ENCODE results near the gene SEMA3F.

Gene SEMA3F

GRCh38 chr3:50125541-50126286 lies 29.4 kb upstream of the SEMA3F start:
- Mint-ChIP-seq H3K4me1 (no peaks in the 10 kb centered on the region), H3K4me3 (no peak overlapping the region), H3K27me3 (no peaks in the 10 kb centered on the region), H3K27ac (no peak overlapping the region), H3K36me3 (no peaks in the 10 kb centered on the region), H3K9me3 (no peaks in the 10 kb centered on the region)

- H3K36me3 Mint-ChIP-seq, result no peaks in the 10 kb centered on the region
- no peak overlapping the region for H3K27ac Mint-ChIP-seq
- H3K27me3 Mint-ChIP-seq, result no peaks in the 10 kb centered on the region
- no peaks in the 10 kb centered on the region for H3K9me3 Mint-ChIP-seq
- H3K4me1 Mint-ChIP-seq, result no peaks in the 10 kb centered on the region
- no peak overlapping the region for H3K4me3 Mint-ChIP-seq
Measured at GRCh38 chr3:50126287-50127211, 28.6 kb upstream of the SEMA3F start.

DNA sequence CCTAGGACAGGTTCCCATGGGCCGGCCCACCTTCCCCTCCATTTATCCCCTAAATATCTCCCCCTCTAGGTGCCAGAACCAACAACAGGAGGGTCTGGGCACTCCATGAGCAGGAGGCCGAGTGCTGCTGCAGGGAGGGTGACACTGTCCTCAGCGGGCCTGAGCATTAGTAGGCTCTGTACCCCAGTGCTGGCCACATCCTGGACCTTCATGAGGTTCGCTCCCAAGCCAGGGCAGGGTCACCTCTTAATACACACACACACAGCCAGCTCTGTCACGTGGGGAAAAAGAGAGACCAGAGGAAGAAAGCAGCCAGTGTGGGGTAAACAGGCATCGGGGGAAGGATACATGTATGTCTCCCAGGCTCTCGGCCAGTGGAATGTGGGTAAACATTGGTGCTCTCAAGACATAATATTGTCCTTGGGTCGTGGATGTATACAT lies 27.9 kb upstream of the SEMA3F start:
- H3K4me3 Mint-ChIP-seq, result no peak overlapping the region
- no peaks in the 10 kb centered on the region for H3K9me3 Mint-ChIP-seq
- no peak overlapping the region for H3K27ac Mint-ChIP-seq
- no peaks in the 10 kb centered on the region for H3K4me1 Mint-ChIP-seq
- no peaks in the 10 kb centered on the region for H3K36me3 Mint-ChIP-seq
- no peaks in the 10 kb centered on the region for H3K27me3 Mint-ChIP-seq

- Mint-ChIP-seq H3K9me3 (no peaks in the 10 kb centered on the region), H3K36me3 (no peaks in the 10 kb centered on the region), H3K4me3 (no peak overlapping the region), H3K27ac (no peak overlapping the region), H3K27me3 (no peaks in the 10 kb centered on the region), H3K4me1 (no peaks in the 10 kb centered on the region)
Measured at GRCh38 chr3:50128001-50128400, 27.1 kb upstream of the SEMA3F start.

DNA sequence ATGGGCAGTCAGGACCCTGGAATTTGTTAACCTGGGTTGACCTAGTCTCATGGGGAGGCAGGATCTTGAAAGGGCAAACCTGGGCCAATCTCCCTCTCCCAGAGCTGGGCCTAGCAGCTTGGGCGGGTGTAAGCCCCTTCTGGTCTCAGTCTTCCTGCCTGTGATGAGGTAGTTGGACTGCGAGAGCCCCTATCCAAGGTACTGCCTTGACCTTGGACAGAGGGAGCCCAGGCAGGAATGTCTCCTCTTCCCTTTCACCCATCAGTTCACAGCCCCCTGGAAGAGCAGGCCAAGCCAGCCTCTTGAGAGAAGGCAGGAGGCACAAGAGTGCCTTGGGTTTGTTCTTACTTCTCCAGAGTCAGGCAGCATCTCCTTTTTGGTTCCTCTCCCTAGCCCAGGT lies 24.7 kb upstream of the SEMA3F start:
- Mint-ChIP-seq H3K36me3 (no peaks in the 10 kb centered on the region), H3K4me1 (no peaks in the 10 kb centered on the region), H3K27me3 (no peaks in the 10 kb centered on the region), H3K4me3 (no peak overlapping the region), H3K9me3 (no peaks in the 10 kb centered on the region), H3K27ac (no peak overlapping the region)

GRCh38 chr3:50132421-50133282 lies 22.5 kb upstream of the SEMA3F start:
- no peak overlapping the region for H3K4me3 Mint-ChIP-seq
- H3K9me3 Mint-ChIP-seq, result no peaks in the 10 kb centered on the region

DNA sequence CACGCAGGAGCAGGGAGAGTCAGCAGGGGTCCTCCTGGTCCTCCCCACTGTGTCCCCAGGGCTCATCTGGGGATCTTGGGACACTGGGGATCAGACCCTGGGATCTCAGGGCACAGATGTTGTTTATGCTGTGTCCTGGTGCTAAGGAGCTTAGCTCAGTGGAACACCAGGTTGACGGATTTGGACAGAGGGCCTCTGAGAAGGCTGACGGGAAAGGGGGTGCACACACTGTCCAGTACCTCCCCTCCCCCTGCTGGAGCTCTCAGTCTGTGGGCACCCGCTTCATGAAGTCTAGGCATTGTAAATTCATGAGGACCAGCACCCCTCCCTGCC lies 21.9 kb upstream of the SEMA3F start:
- no peaks in the 10 kb centered on the region for H3K36me3 Mint-ChIP-seq
- no peaks in the 10 kb centered on the region for H3K27me3 Mint-ChIP-seq
- no peak overlapping the region for H3K4me3 Mint-ChIP-seq
- H3K4me1 Mint-ChIP-seq, result peaks cover 2% of the 10 kb centered on the region
- H3K9me3 Mint-ChIP-seq, result no peaks in the 10 kb centered on the region
- no peak overlapping the region for H3K27ac Mint-ChIP-seq

More at GRCh38 chr3:50132421-50133282, 22.5 kb upstream of the SEMA3F start:
- H3K27ac Mint-ChIP-seq, result no peak overlapping the region
- H3K4me1 Mint-ChIP-seq, result no peaks in the 10 kb centered on the region
- H3K36me3 Mint-ChIP-seq, result no peaks in the 10 kb centered on the region
- H3K27me3 Mint-ChIP-seq, result no peaks in the 10 kb centered on the region

- Mint-ChIP-seq H3K27me3 (no peaks in the 10 kb centered on the region), H3K36me3 (no peaks in the 10 kb centered on the region), H3K4me3 (no peak overlapping the region), H3K9me3 (no peaks in the 10 kb centered on the region), H3K4me1 (peaks cover 7% of the 10 kb centered on the region), H3K27ac (no peak overlapping the region)
Measured at GRCh38 chr3:50134367-50134766, 20.8 kb upstream of the SEMA3F start.

DNA sequence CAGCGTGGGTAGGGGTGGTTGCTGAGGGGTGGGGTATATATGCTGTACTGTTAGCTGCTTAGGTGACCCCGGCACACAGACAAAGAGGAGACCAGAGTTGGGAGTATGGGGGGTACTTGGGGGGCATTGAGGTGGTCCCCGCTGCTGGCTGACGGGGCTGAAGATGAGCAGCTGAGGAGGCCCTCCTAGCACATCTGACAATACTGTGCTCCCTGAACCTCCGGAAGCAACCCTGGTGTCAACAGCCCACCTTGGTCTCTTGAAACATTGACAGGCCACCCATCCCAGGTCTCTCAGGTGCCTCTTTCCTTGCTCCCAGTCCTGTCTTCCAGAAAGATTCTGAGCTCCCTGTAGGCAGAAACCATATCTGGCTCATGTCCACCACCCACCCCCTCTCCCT lies 19.2 kb upstream of the SEMA3F start:
- Mint-ChIP-seq H3K36me3 (no peaks in the 10 kb centered on the region), H3K27ac (no peak overlapping the region), H3K4me1 (peaks cover 7% of the 10 kb centered on the region), H3K9me3 (no peaks in the 10 kb centered on the region), H3K4me3 (no peak overlapping the region), H3K27me3 (no peaks in the 10 kb centered on the region)

DNA sequence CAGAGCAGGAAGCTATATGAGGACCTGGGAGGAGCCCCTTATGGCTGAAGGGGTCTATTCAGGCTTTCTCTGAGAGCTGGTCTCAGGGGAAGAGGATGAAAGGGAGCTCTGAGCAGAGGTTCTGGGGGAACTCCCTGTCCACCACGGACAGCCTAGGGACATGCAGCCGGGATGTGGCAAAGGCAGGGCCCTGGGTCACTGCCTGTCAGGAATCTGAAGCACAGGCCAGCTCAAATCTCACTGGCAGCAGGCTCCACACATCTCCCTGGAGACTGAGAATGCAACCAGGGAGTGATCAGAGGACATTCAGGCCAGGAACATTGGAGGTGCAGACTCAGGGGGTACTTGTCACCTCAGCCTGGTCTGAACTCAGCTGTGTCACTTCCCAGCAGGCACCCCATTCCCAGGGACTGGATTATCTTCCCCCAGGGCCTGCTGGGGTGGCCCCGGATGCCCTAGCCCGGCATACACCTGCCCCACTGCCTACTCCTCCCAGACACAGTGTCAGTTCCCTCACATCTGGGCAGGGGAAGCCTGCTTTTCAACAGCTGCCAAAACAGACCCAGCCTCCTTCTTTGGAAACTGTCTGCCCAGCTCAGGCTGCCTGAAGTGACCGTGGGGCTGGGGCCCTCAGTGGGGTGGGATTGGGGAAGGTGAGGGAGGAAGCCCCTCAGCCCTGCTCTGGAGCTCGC lies 18.3 kb upstream of the SEMA3F start:
- H3K27ac Mint-ChIP-seq, result no peak overlapping the region
- H3K4me3 Mint-ChIP-seq, result no peak overlapping the region
- H3K4me1 Mint-ChIP-seq, result peaks cover 7% of the 10 kb centered on the region
- no peaks in the 10 kb centered on the region for H3K36me3 Mint-ChIP-seq
- H3K27me3 Mint-ChIP-seq, result no peaks in the 10 kb centered on the region
- H3K9me3 Mint-ChIP-seq, result no peaks in the 10 kb centered on the region

DNA sequence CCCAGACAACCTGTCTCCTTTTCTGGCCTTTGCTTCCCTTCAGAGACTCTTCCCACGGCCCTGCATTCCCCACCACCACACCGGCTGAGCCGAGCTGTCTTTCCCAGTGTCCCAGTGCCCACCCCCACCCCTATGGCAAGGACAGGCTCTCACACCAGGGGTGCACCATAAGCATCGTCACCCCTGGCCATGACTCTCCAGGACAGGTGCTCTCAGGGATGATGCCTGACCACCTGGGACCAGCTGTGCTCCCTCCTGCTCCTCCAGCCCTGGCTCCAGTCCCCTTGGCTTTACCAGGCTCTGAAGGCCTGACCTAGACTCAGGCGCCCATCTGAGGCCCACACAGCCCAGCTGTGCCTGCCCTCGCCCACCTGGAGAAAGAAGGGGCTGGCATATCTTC lies 17.6 kb upstream of the SEMA3F start:
- H3K4me3 Mint-ChIP-seq, result no peak overlapping the region
- H3K27me3 Mint-ChIP-seq, result no peaks in the 10 kb centered on the region
- no peak overlapping the region for H3K27ac Mint-ChIP-seq

GRCh38 chr3:50138266-50139200 lies 16.6 kb upstream of the SEMA3F start:
- Mint-ChIP-seq H3K4me3 (no peak overlapping the region), H3K4me1 (peaks cover 7% of the 10 kb centered on the region), H3K27ac (peak overlapping the region; percentile 65), H3K36me3 (no peaks in the 10 kb centered on the region), H3K9me3 (no peaks in the 10 kb centered on the region), H3K27me3 (no peaks in the 10 kb centered on the region)

More for the DNA sequence above, 17.6 kb upstream of the SEMA3F start:
- Mint-ChIP-seq H3K36me3 (no peaks in the 10 kb centered on the region), H3K9me3 (no peaks in the 10 kb centered on the region), H3K4me1 (peaks cover 7% of the 10 kb centered on the region)

DNA sequence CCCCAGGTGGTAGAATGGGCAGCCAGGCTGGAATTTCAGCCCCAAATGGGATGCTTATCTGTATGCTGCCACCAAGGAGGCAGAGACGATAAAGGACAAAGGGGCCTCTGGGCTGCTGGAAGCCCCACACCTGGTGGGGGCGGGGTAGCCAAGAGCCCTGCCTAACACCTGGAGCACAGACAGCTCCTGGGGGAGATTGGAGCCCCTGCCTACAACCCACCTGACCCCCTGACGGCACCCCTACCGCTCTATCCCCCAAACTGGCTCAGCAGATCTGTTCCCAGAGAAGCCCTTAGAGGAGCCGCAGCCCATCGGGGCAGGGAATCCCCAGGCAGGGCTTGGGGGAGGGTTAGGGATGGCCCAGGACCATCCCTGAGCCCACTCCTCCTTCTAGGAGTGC lies 15.8 kb upstream of the SEMA3F start:
- H3K4me3 Mint-ChIP-seq, result no peak overlapping the region
- no peaks in the 10 kb centered on the region for H3K36me3 Mint-ChIP-seq
- no peaks in the 10 kb centered on the region for H3K9me3 Mint-ChIP-seq
- H3K27me3 Mint-ChIP-seq, result no peaks in the 10 kb centered on the region
- H3K4me1 Mint-ChIP-seq, result peaks cover 7% of the 10 kb centered on the region
- H3K27ac Mint-ChIP-seq, result no peak overlapping the region

- Mint-ChIP-seq H3K4me3 (no peak overlapping the region), H3K27ac (no peak overlapping the region), H3K27me3 (no peaks in the 10 kb centered on the region), H3K9me3 (no peaks in the 10 kb centered on the region), H3K36me3 (no peaks in the 10 kb centered on the region), H3K4me1 (peaks cover 7% of the 10 kb centered on the region)
Measured at GRCh38 chr3:50139718-50140423, 15.3 kb upstream of the SEMA3F start.

Measured in activated naive CD4-positive, alpha-beta T cell treated with anti-CD3 and anti-CD28 coated beads, Interleukin-2, amount 50 U/mL, for 24 hours (primary cell).